Myocyte (in vitro differentiated cells): ENCODE measurements around the gene GALNT18. TPM values are rescaled to one million over a fixed set of nuclear protein-coding genes. Genes with fewer than 3 reads are reported as not detected.
"Not testable (repeated sequence)": the region's sequence is repeated elsewhere in the genome, so short reads cannot be mapped to it uniquely, and the experiment has no call there.

Experiments
- DNase-seq: peaks from one replicate; pipeline ENCODE4 v3.0.0-alpha.2; 2012; ENCODE audit warnings: low read depth
- total RNA-seq: library from RNA; depleted of rRNA; stranded (reverse); fragments of >200 nt; gene quantifications from 2 replicates; pipeline ENCODE4 v1.2.3, GENCODE V29; 2014

Gene GALNT18
- total RNA-seq, 1 donor from 2014 or later, result 3.3 TPM

DNA sequence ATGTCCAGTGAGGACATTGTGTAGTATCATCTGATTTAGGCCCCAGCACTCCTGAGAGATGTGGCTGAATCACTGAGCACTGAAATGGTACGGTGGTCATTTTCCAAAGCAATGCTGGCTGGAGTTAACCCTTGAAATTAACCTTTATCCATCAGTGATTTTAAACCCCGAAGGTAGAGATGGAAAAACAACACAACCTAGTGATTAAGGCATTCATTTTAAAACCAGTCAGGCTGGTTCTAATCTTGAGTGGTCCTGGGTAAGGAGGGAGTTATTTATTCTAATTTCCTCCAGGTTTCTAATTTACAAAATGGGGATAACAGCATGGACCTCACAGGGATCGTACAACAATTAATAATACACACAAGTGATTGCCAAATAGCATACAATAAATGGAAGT is 262.2 kb downstream of the GALNT18 start:
- no peak for DNase-seq

GRCh38 chr11:11356842-11357241 is 265.0 kb downstream of the GALNT18 start:
- no peak for DNase-seq

- DNase-seq, result not testable (repeated sequence)
These were observed 268.9 kb downstream of the GALNT18 start, which contains the start of gene CSNK2A3 for GRCh38 chr11:11352878-11353277. CSNK2A3 (minus strand) TSS chr11:11353250; CDS start chr11:11353119, 131 bp downstream.

DNA sequence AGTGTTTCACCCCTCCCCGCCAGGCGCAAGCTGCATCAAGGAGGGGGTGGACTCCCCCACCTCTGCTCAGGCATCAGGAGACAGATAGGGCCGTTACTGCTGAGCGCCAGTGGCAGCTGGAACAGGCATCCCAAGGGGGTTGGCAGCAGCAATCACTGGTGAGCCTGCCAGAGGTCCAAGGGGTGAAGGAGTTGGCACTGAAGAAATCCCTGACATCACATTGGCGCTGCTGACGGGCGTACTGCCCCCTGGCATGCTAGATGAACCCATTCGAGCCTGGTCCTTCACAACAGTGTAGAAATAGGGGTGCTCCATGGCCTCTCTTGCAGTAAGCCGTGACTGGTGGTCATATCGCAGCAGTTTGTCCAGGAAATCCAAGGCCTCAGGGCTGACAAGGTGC is 270.0 kb downstream of the GALNT18 start:
- DNase-seq, result not testable (repeated sequence)

DNA sequence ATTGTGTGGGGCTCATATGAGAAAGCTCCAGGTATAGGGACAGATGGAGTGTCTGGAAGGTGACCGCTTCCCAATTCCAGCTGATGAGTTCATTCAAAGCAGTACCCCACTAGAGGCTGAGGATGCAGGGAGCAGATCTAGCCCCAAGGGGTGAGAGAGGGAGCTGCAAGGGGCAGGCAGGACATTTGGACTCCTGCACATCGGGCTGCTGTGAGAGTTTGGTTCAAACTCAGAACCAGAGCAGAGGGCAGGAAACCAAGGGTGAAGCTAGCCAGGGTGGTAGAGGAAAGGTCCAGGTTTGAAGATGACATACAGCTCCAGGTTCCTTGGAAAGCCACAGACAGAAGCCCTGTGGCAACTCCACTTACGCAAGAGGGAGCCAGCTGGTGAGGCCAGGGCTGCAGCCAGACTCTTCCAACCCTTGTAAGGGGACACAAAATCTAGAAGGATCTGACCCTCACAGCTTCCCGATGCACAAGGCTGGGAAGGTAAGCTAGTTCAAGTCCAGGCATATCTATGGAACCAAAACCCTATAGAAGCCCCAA is 270.7 kb downstream of the GALNT18 start:
- DNase-seq, result peak; percentile 65

- peak; percentile 93 for DNase-seq
These were observed 271.9 kb downstream of the GALNT18 start for GRCh38 chr11:11349870-11350337.

GRCh38 chr11:11349106-11349825 is 272.5 kb downstream of the GALNT18 start:
- no peak for DNase-seq

GRCh38 chr11:11348303-11348702 is 273.5 kb downstream of the GALNT18 start:
- DNase-seq, result no peak

GRCh38 chr11:11347592-11347991 is 274.2 kb downstream of the GALNT18 start:
- no peak for DNase-seq

DNA sequence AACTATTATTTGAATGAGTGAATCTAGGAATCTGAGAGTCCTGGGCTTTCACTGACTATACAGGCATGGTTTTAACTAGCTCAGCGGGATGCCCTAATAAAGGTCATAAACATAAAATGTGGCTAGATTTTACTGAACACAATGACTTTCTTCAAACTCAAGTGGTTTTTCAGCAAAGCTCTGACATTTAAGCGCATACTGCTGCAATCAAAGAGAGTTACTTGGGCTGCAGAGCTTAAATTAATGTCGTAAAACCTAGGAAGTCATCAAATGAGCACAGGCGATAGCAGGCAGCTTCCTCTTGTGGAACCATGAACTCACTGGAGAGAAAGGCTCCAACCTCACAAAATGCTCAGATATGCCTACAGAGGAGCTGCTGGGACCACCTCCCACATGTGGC is 275.5 kb downstream of the GALNT18 start:
- no peak for DNase-seq

DNA sequence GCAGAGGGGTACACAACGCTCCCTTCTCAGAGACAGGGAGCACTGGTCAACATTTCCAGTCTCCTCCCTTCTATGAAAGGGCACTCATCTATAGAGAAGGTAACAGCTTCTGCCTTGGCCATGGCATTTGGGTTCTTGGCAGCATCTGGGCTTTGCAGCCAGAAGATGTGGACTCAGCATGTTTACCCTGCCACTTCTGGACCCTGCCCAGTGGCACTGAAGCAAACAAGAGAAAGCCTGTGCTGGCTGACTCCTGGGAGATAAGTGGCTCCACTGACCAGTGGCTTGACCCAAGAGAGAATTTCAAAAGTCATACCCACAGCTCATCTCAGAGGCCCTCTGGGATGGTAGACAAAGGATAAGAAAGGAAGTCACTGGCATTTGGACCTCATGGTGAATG is 276.7 kb downstream of the GALNT18 start:
- DNase-seq, result no peak

DNA sequence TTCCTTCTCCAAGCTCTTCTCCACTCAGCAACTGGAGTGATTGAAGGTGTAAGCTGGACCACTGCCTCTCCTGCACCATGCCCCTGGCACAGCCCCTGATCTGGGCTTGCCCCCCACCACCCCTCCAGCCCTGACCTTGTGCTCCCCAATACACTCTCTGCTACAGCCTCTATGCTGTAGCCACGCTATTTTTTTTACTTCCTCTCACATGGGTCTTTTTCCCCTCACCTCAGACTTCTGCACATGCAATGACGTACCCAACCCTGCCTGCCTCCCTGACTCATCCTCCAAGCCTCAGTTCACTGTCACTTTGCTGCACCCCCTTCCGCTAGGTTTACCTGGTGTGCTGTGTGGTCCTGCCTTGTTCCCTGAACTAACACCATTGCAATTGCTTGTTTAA is 277.8 kb downstream of the GALNT18 start:
- no peak for DNase-seq

DNA sequence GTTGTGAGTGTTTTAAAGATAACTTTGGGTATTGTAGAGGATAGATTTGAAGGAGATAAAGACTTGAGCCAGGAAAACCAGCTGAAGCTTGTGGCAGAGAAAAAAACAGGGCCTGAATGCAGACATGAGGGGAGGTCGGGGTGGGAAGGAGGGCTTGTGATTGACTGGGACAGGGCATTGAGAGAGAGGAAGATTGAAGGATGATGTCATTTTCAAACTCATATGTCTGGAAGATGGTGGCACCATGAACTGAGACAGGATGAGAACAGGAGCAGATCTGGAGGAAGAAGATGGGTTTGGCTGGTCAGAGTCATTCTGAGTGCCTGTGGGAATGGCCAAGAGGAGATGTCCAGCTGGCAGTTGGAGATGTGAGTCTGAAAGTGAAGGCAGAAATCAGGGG is 283.5 kb downstream of the GALNT18 start:
- no peak for DNase-seq

- DNase-seq, result no peak
These were observed 285.1 kb downstream of the GALNT18 start for GRCh38 chr11:11336664-11337063.

GRCh38 chr11:11335043-11335442 is 286.8 kb downstream of the GALNT18 start:
- DNase-seq, result no peak

- DNase-seq, result no peak
These were observed 287.2 kb downstream of the GALNT18 start for GRCh38 chr11:11334607-11335006.

DNA sequence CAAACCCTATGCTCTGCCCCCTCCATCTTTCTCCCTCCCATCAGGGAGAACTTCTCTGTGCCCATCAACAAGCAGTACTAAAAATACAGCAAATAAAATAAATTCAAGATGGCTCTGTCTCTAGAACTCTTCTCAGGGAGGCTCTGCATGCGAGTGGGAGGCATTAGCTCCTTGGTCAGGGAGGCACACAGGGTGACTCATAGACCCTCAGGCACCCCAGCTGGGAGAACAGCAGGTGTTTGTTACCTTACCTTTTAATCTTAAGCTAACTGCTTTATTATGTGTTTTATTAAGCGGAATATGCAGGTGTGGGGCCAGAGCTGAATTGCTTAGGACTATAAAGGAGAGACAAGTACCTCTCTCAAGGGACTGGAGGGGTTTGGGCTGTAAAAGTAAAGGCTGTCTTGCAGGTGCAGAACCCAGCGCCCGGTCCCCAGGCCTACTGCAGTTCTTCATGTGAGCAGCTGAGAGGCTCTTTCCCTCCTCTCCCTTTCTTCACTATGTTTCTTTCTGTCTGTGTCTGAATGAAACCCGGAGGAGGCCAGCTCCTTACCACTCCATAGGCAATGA is 289.6 kb downstream of the GALNT18 start:
- no peak for DNase-seq

- DNase-seq, result no peak
These were observed 292.6 kb downstream of the GALNT18 start for GRCh38 chr11:11329062-11329806.

DNA sequence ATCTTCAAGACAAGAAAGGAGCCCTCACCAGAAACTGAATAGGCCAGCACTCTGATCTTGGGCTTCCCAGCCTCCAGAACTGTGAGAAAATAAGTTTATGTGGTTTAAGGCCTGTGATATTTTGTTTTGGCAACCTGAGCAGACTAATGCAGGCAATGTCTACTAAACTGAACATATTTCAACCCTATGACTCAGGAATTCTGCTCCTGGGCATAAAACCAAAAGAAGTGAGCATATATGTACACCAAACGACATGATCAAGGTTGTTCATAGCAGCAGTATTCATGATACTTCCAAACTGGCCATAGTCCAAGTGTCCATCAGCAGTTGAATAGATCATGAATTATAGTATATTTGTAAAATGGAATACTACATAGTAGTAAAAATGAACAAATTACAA is 297.7 kb downstream of the GALNT18 start:
- DNase-seq, result no peak

DNA sequence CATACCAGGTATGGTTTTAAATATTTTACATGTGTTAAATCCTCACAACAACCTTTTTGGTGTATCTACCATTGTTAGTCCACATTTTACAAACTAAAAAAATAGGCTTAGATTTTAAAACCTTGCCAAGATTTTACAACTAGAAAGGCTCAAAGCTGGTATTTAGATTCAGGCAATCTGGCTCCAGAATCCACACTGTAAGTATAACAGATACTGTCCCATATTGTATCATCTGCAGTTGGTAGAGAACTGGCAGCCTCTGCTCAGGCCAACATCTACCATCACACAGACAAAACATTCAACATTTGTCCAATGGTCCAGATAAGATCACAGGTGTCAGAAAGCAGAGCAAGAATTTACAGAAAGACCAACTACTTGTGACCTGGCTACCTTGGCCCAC is 299.7 kb downstream of the GALNT18 start:
- DNase-seq, result no peak

- DNase-seq, result no peak
These were observed 301.0 kb downstream of the GALNT18 start for GRCh38 chr11:11320825-11321224.

GRCh38 chr11:11318961-11319360 is 302.8 kb downstream of the GALNT18 start:
- no peak for DNase-seq
